HepG2 (cell line): Measurements from ENCODE around the gene KCTD13. TPM values are rescaled to one million over a fixed set of nuclear protein-coding genes. Genes with fewer than 3 reads are reported as not detected.
A peak's percentile ranks its signal among the peaks of the same experiment; 100 is the strongest.

Source experiments
- BCL3 ChIP-seq: sonication (generic); formaldehyde crosslinking; IDR thresholded peaks from 2 replicates; pipeline ENCODE4 v1.5.1; 2020; ENCODE audit warnings: mild to moderate bottlenecking, missing genetic modification reagents, moderate library complexity
- GTF3A ChIP-seq: sonication (generic); formaldehyde crosslinking; conservative IDR thresholded peaks from 2 replicates; pipeline ENCODE4 v1.4.0; 2020; ENCODE audit warnings: mild to moderate bottlenecking, missing genetic modification reagents
- JARID2 ChIP-seq: sonication (generic); formaldehyde crosslinking; IDR thresholded peaks from 2 replicates; pipeline ENCODE4 v1.8.1; 2023; ENCODE audit warnings: missing genetic modification reagents, inconsistent platforms; ENCODE audit not compliant: insufficient replicate concordance
- RBFOX2 ChIP-seq: fragments of 200-400 bp; formaldehyde crosslinking; IDR thresholded peaks from 2 replicates; pipeline ENCODE4 v1.6.1; 2017; ENCODE audit warnings: low read depth, mild to moderate bottlenecking, low read length
- REPIN1 ChIP-seq: sonication (generic); formaldehyde crosslinking; IDR thresholded peaks from 2 replicates; pipeline ENCODE4 v1.8.0; 2022; ENCODE audit warnings: missing genetic modification reagents, low read depth, mild to moderate bottlenecking, borderline replicate concordance
- TBX2 ChIP-seq: sonication (generic); formaldehyde crosslinking; IDR thresholded peaks from 2 replicates; pipeline ENCODE4 v1.5.0; 2020; ENCODE audit warnings: missing genetic modification reagents, mild to moderate bottlenecking, borderline replicate concordance
- U2AF1 ChIP-seq: fragments of 200-400 bp; formaldehyde crosslinking; optimal IDR thresholded peaks from 2 replicates; pipeline ENCODE3; 2017; ENCODE audit warnings: mild to moderate bottlenecking, low read depth, low read length
- ZNF138 ChIP-seq: sonication (generic); formaldehyde crosslinking; IDR thresholded peaks from 2 replicates; pipeline ENCODE4 v1.5.0; 2020; ENCODE audit warnings: mild to moderate bottlenecking, low read depth, missing genetic modification reagents
- ZNF292 ChIP-seq: sonication (generic); formaldehyde crosslinking; IDR thresholded peaks from 2 replicates; pipeline ENCODE4 v1.8.1; 2022; ENCODE audit warnings: mild to moderate bottlenecking, low read depth, missing genetic modification reagents, borderline replicate concordance
- ZNF30 ChIP-seq: sonication (generic); formaldehyde crosslinking; IDR thresholded peaks from 2 replicates; pipeline ENCODE4 v1.5.0; 2020; ENCODE audit warnings: mild to moderate bottlenecking, missing genetic modification reagents
- ZNF501 ChIP-seq: sonication (generic); formaldehyde crosslinking; IDR thresholded peaks from 2 replicates; pipeline ENCODE4 v1.5.1; 2020; ENCODE audit warnings: mild to moderate bottlenecking, moderate library complexity, missing genetic modification reagents
- ZNF558 ChIP-seq: sonication (generic); formaldehyde crosslinking; IDR thresholded peaks from 2 replicates; pipeline ENCODE4 v1.9.0; 2022; ENCODE audit warnings: mild to moderate bottlenecking, missing genetic modification reagents, borderline replicate concordance
- ZNF569 ChIP-seq: sonication (generic); formaldehyde crosslinking; IDR thresholded peaks from 2 replicates; pipeline ENCODE4 v1.5.0; 2020; ENCODE audit warnings: mild to moderate bottlenecking, missing genetic modification reagents, moderate library complexity, borderline replicate concordance
- ZNF616 ChIP-seq: sonication (generic); formaldehyde crosslinking; IDR thresholded peaks from 2 replicates; pipeline ENCODE4 v1.5.0; 2020; ENCODE audit warnings: low read depth, mild to moderate bottlenecking, missing genetic modification reagents
- ZNF660 ChIP-seq: sonication (generic); formaldehyde crosslinking; IDR thresholded peaks from 2 replicates; pipeline ENCODE4 v1.5.1; 2020; ENCODE audit warnings: mild to moderate bottlenecking, low read depth, missing genetic modification reagents, borderline replicate concordance
- ZNF703 ChIP-seq: sonication (generic); formaldehyde crosslinking; IDR thresholded peaks from 2 replicates; pipeline ENCODE4 v1.5.1; 2020; ENCODE audit warnings: missing genetic modification reagents, mild to moderate bottlenecking, moderate library complexity, borderline replicate concordance
- ZSCAN31 ChIP-seq: sonication (generic); formaldehyde crosslinking; IDR thresholded peaks from 2 replicates; pipeline ENCODE4 v1.5.0; 2020; ENCODE audit warnings: low read depth, mild to moderate bottlenecking, missing genetic modification reagents
- polyA plus RNA-seq, 8 experiments: library from polyadenylated mRNA; depleted of rRNA in 3 of 8; stranded (reverse) in 7 of 8; unstranded in 1 of 8; fragments of >200 nt; fragmentation: Illumina TruSeq in 4 of 8; extraction: Trizol in 4 of 8; gene quantifications; 2 replicates each; pipeline versions ENCODE4 v1.2.1 to v1.2.3, GENCODE V29; 2011 to 2016; ENCODE audit warnings: low read depth in 4 of 8, missing spikeins in 1 of 8, mixed read lengths in 1 of 8; ENCODE audit not compliant: insufficient read depth in 1 of 8
- total RNA-seq, 5 experiments: library from RNA; depleted of rRNA; stranded (reverse); fragments of >200 nt; fragmentation: Illumina TruSeq; extraction: Trizol; gene quantifications; 2 replicates each; pipeline ENCODE4 v1.2.3, GENCODE V29; 2016; ENCODE audit warnings: low read depth in 1 of 5
- TF ChIP-seq, protein P1 (sequence below): sonication (generic); formaldehyde crosslinking; IDR thresholded peaks from 2 replicates; pipeline ENCODE4 v1.4.0; 2020; ENCODE audit warnings: mild to moderate bottlenecking, missing genetic modification reagents

The KCTD13 gene
- total and polyA plus RNA-seq, 2 of the 13 experiments (the other 11 are each of a cell fraction or from before 2014, with no cell fraction given), result 6.3 to 14.7 TPM

GRCh38 chr16:29961479-29962343, 35.7 kb upstream of the KCTD13 start, which contains the start of gene TMEM219 (continued):
- TF ChIP-seq ZNF660 (CRISPR knock-in tag), result no peak
- peak; percentile 88 for TF ChIP-seq RBFOX2
- peak; percentile 74; the same call in 1 of the 2 replicates for TF ChIP-seq ZNF558
- TF ChIP-seq JARID2 (CRISPR knock-in tag), result peak; percentile 19
- TF ChIP-seq ZNF703, result 0 out of 2 replicates have a peak, but pooled peaks have one; percentile 39
- 0 out of 2 replicates have a peak, but pooled peaks have one; percentile 32 for TF ChIP-seq ZNF138 (CRISPR knock-in tag)
- TF ChIP-seq ZSCAN31 (CRISPR knock-in tag), result peak; percentile 75; the same call in 1 of the 2 replicates
- TF ChIP-seq ZNF616 (CRISPR knock-in tag), result no peak
- TF ChIP-seq, protein P1, sequence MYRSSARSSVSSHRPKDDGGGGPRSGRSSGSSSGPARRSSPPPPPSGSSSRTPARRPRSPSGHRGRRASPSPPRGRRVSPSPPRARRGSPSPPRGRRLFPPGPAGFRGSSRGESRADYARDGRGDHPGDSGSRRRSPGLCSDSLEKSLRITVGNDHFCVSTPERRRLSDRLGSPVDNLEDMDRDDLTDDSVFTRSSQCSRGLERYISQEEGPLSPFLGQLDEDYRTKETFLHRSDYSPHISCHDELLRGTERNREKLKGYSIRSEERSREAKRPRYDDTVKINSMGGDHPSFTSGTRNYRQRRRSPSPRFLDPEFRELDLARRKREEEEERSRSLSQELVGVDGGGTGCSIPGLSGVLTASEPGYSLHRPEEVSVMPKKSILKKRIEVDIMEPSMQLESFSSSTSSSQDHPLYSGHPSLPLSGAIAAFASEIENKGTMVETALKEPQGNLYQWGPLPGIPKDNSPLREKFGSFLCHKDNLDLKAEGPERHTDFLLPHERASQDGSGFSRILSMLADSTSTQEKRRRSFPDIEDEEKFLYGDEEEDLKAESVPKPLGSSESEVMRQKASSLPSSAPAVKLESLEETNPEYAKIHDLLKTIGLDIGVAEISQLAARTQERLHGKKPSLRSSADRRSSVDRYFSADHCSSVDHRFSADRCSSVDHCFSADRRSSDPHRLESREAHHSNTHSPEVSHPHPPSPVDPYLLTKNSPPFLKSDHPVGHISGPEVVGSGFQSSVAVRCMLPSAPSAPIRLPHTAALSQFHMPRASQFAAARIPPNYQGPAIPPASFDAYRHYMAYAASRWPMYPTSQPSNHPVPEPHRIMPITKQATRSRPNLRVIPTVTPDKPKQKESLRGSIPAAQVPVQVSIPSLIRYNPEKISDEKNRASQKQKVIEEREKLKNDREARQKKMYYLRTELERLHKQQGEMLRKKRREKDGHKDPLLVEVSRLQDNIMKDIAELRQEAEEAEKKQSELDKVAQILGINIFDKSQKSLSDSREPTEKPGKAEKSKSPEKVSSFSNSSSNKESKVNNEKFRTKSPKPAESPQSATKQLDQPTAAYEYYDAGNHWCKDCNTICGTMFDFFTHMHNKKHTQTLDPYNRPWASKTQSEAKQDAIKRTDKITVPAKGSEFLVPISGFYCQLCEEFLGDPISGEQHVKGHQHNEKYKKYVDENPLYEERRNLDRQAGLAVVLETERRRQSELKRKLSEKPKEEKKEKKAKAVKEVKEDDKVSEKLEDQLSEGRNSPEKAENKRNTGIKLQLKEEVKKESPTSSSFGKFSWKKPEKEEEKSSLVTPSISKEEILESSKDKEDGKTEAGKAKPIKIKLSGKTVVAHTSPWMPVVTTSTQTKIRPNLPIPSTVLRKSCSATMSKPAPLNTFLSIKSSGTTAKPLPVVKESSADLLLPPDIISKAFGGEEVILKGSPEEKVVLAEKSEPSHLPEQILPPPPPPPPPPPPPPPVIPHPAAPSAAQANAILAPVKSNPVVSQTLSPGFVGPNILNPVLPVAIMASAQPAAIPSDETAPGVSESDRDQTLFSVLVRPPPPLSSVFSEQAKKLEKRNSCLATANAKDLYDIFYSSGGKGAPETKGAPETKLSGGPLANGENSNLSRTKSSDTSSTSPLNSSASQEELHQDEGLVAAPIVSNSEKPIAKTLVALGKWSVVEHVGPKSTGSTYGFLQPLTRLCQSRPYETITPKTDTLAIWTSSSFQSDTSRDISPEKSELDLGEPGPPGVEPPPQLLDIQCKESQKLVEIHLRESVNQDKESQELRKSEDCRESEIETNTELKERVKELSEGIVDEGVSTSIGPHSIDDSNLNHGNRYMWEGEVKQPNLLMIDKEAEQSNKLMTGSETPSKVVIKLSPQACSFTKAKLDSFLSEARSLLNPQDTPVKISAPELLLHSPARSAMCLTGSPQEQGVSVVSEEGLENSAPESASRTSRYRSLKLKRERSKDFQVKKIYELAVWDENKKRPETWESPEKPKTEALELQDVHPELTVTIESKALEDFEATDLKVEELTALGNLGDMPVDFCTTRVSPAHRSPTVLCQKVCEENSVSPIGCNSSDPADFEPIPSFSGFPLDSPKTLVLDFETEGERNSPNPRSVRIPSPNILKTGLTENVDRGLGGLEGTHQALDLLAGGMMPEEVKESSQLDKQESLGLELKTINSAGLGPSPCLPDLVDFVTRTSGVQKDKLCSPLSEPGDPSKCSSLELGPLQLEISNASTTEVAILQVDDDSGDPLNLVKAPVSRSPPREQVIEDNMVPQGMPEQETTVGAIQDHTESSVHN (CRISPR knock-in tag), result no peak
- TF ChIP-seq TBX2, result peak; percentile 66
- peak; percentile 85 for TF ChIP-seq ZNF501 (CRISPR knock-in tag)
- TF ChIP-seq U2AF1, result peak; percentile 77
- no peak for TF ChIP-seq GTF3A
- peak; percentile 93; the same call in 1 of the 2 replicates for TF ChIP-seq ZNF30 (CRISPR knock-in tag)
- TF ChIP-seq BCL3 (CRISPR knock-in tag), result no peak; the same call in 1 of the 2 replicates
- no peak for TF ChIP-seq ZNF292 (CRISPR knock-in tag)
- TF ChIP-seq ZNF569 (CRISPR knock-in tag), result 0 out of 2 replicates have a peak, but pooled peaks have one; percentile 51
- peak; percentile 80 for TF ChIP-seq REPIN1 (CRISPR knock-in tag)
